Measurements from ENCODE around the gene TMEM69.
"Not testable (repeated sequence)": the region's sequence is repeated elsewhere in the genome, so short reads cannot be mapped to it uniquely, and the experiment has no call there.

Gene TMEM69

GRCh38 chr1:45739641-45740156, 51.7 kb downstream of the TMEM69 start:
- not testable (repeated sequence) for DNase-seq (ENCODE audit: low spot score)
